HCT116 (cell line): ENCODE measurements around the gene OPCML. TPM values are rescaled to one million over a fixed set of nuclear protein-coding genes. Genes with fewer than 3 reads are reported as not detected.

Experiments
- ATAC-seq: fragments of 200-7000 bp; cut with Tn5 transposase; 2 replicates; pipeline ENCODE4 v1.9.1; 2020; ENCODE audit warnings: mild to moderate bottlenecking, moderate library complexity
- BruUV-seq: library from RNA; stranded (reverse); fragments of 400-500 nt; replicated peaks from 2 replicates; lab custom pipeline; 2021; lab: Mats Ljungman, UMichigan
- CTCF ChIA-PET: fragments of 300-600 bp; sonication (Branson Sonifier 250); formaldehyde crosslinking; loops from one replicate; lab custom pipeline; 2021; ENCODE audit warnings: antibody characterized with exemption; lab: Charles Lee
- POLR2A ChIA-PET: fragments of 300-600, 350-600 bp; sonication (Branson Sonifier 250); formaldehyde crosslinking; loops from one replicate; lab custom pipeline; 2021; ENCODE audit warnings: antibody characterized with exemption; lab: Charles Lee
- RAD21 ChIA-PET, 2 experiments: fragments of 300-600 bp; sonication (Branson Sonifier 250); formaldehyde crosslinking; loops; one replicate each; lab custom pipeline; 2023; ENCODE audit warnings: low total read pairs in 2 of 2; ENCODE audit not compliant: uncharacterized antibody in 2 of 2, unreplicated experiment in 2 of 2, low non-redundant PET in 1 of 2; lab: Charles Lee
- DNase-seq: peaks from one replicate; pipeline ENCODE4 v3.0.0-alpha.2; 2010; ENCODE audit warnings: low read depth, low spot score
- H2AFZ ChIP-seq: fragments of 200-600 bp; shearing (Covaris generic), sonication (generic); 2 replicates; pipeline ENCODE4 v1.6.1; 2017; ENCODE audit warnings: low read depth, mixed run types, mixed read lengths, antibody characterized with exemption, low read length; ENCODE audit not compliant: poor library complexity, severe bottlenecking
- H3K27ac ChIP-seq: 2 replicates; pipeline ENCODE4 v1.5.1; 2012; ENCODE audit warnings: low read depth, low read length
- H3K27me3 ChIP-seq: fragments of 200-600 bp; sonication (generic); 2 replicates; pipeline ENCODE4 v1.6.1; 2016; ENCODE audit warnings: mixed run types, low read length, mixed read lengths; ENCODE audit not compliant: insufficient read depth
- H3K36me3 ChIP-seq, 2 experiments: fragments of 200-500 bp in 1 of 2; fragments of 200-600 bp in 1 of 2; sonication (Bioruptor generic) in 1 of 2; sonication (generic) in 1 of 2; 2 replicates each; pipeline versions ENCODE4 v1.5.1 to v1.6.1; 2014 to 2016; ENCODE audit warnings: low read length in 2 of 2, inconsistent platforms in 1 of 2, mixed read lengths in 1 of 2, mixed run types in 1 of 2; ENCODE audit not compliant: insufficient read depth in 2 of 2, control insufficient read depth in 1 of 2
- H3K4me1 ChIP-seq, 2 experiments: fragments of 200-600 bp in 1 of 2; sonication (generic) in 1 of 2; 2 replicates each; pipeline versions ENCODE4 v1.5.1 to v1.6.1; 2012 to 2017; ENCODE audit warnings: low read length in 2 of 2, inconsistent platforms in 1 of 2, mild to moderate bottlenecking in 1 of 2, mixed read lengths in 1 of 2, mixed run types in 1 of 2, moderate library complexity in 1 of 2; ENCODE audit not compliant: insufficient read depth in 2 of 2, control insufficient read depth in 1 of 2
- H3K4me2 ChIP-seq: fragments of 200-600 bp; sonication (generic); 2 replicates; pipeline ENCODE4 v1.6.1; 2017; ENCODE audit warnings: mixed run types, low read length, mixed read lengths
- H3K4me3 ChIP-seq, 2 experiments: fragments of 200-600 bp in 1 of 2; sonication (generic) in 1 of 2; replicated peaks in 1 of 2; 2 replicates each; pipeline ENCODE4 v1.5.1; 2011 to 2016; ENCODE audit warnings: low read length in 2 of 2, control low read depth in 1 of 2, low read depth in 1 of 2, mild to moderate bottlenecking in 1 of 2, mixed read lengths in 1 of 2, mixed run types in 1 of 2
- H3K79me2 ChIP-seq: fragments of 200-600 bp; sonication (generic); 2 replicates; pipeline ENCODE4 v1.6.1; 2017; ENCODE audit warnings: mild to moderate bottlenecking, mixed run types, low read length, moderate library complexity, mixed read lengths; ENCODE audit not compliant: insufficient read depth
- H3K9ac ChIP-seq: fragments of 200-600 bp; sonication (generic); 2 replicates; pipeline ENCODE4 v1.6.1; 2016; ENCODE audit warnings: low read length, mixed read lengths
- H3K9me2 ChIP-seq: fragments of 200-600 bp; sonication (generic), shearing (Covaris generic); 2 replicates; pipeline ENCODE4 v1.6.1; 2017; ENCODE audit warnings: mixed run types, mild to moderate bottlenecking, moderate library complexity; ENCODE audit not compliant: insufficient read depth
- H3K9me3 ChIP-seq, 2 experiments: fragments of 200-500 bp in 1 of 2; fragments of 200-600 bp in 1 of 2; sonication (Bioruptor generic) in 1 of 2; sonication (generic) in 1 of 2; 2 replicates each; pipeline ENCODE4 v1.6.1; 2014 to 2017; ENCODE audit warnings: low read length in 2 of 2, mixed read lengths in 2 of 2, inconsistent platforms in 1 of 2, low read depth in 1 of 2, mild to moderate bottlenecking in 1 of 2, mixed run types in 1 of 2, moderate library complexity in 1 of 2; ENCODE audit not compliant: control insufficient read depth in 1 of 2, insufficient read depth in 1 of 2
- H4K20me1 ChIP-seq: fragments of 200-600 bp; sonication (generic), shearing (Covaris generic); 2 replicates; pipeline ENCODE4 v1.6.1; 2017; ENCODE audit warnings: mixed run types, mild to moderate bottlenecking, moderate library complexity; ENCODE audit not compliant: insufficient read depth
- CBX3 ChIP-seq: IDR thresholded peaks from 2 replicates; pipeline ENCODE4 v1.6.1; 2012; ENCODE audit warnings: low read depth
- CEBPB ChIP-seq: IDR thresholded peaks from 2 replicates; pipeline ENCODE4 v1.6.1; 2012; ENCODE audit warnings: low read depth
- EGR1 ChIP-seq: IDR thresholded peaks from 2 replicates; pipeline ENCODE4 v1.6.1; 2012; ENCODE audit warnings: low read depth
- FOSL1 ChIP-seq: IDR thresholded peaks from 2 replicates; pipeline ENCODE4 v1.6.1; 2012; ENCODE audit warnings: low read depth
- SIN3A ChIP-seq: IDR thresholded peaks from 2 replicates; pipeline ENCODE4 v1.6.1; 2012; ENCODE audit warnings: low read depth
- intact Hi-C: fragments of 100-400 bp; cut with micrococcal nuclease; formaldehyde crosslinking; loops from 2 replicates; pipeline ENCODE4 v1.10.0; 2022
- total RNA-seq: library from RNA; stranded (reverse); gene quantifications from one replicate; pipeline ENCODE4 v1.2.1, GENCODE V29; 2021; ENCODE audit not compliant: unreplicated experiment

Gene OPCML
- total RNA-seq, 1 experiment from 2014 or later: not detected

- ChIA-PET POLR2A (no interaction called here), CTCF (no interaction called here), RAD21 (no interaction called here)
- Histone ChIP-seq H3K9me2 (no peaks in the 10 kb centered on the region), H3K79me2 (no peaks in the 10 kb centered on the region), H3K4me3 (no peak overlapping the region), H3K36me3 (no peaks in the 10 kb centered on the region), H4K20me1 (no peaks in the 10 kb centered on the region), H3K27ac (no peak overlapping the region), H3K9ac (no peak overlapping the region), H2AFZ (no peak overlapping the region), H3K27me3 (no peaks in the 10 kb centered on the region), H3K4me2 (no peak overlapping the region), H3K4me1 (no peaks in the 10 kb centered on the region), H3K9me3 (peaks cover 17 to 40% of the 10 kb centered on the region in 2 experiments; a peak in 2 of 4 replicates)
- ATAC-seq (no peak), DNase-seq (no peak)
- intact Hi-C loops: no loop called here
- no TSS peak for BruUV-seq
- no peak for TF ChIP-seq FOSL1
- TF ChIP-seq CEBPB: no peak
- TF ChIP-seq SIN3A: no peak
- TF ChIP-seq CBX3: no peak
These were observed 867.1 kb downstream of the OPCML start for GRCh38 chr11:132665205-132665604.

GRCh38 chr11:132658696-132659095 lies 873.6 kb downstream of the OPCML start:
- intact Hi-C loops: no loop called here
- no peak overlapping the region for H2AFZ ChIP-seq
- H4K20me1 ChIP-seq: no peaks in the 10 kb centered on the region
- DNase-seq: no peak
- no peaks in the 10 kb centered on the region for H3K79me2 ChIP-seq
- no peak overlapping the region for H3K4me2 ChIP-seq
- no peaks in the 10 kb centered on the region for H3K36me3 ChIP-seq
- no peaks in the 10 kb centered on the region for H3K27me3 ChIP-seq
- H3K9me3 ChIP-seq: peaks cover 16 to 48% of the 10 kb centered on the region in 2 experiments; a peak in 3 of 4 replicates
- TF ChIP-seq FOSL1 (no peak), EGR1 (no peak)
- TF ChIP-seq, all 23 proteins: peak for 0
- no peak overlapping the region for H3K27ac ChIP-seq
- no peak overlapping the region for H3K9ac ChIP-seq
- ChIA-PET CTCF (no interaction called here), POLR2A (no interaction called here), RAD21 (no interaction called here)
- no TSS peak for BruUV-seq
- H3K4me1 ChIP-seq: no peaks in the 10 kb centered on the region
- no peak for ATAC-seq
- no peak overlapping the region for H3K4me3 ChIP-seq
- H3K9me2 ChIP-seq: no peaks in the 10 kb centered on the region
